Hindlimb muscle (tissue), 1 donor: ENCODE data around the gene MBTD1. TPM values are rescaled to one million over a fixed set of nuclear protein-coding genes. Genes with fewer than 3 reads are reported as not detected.
"Not testable (repeated sequence)": the region's sequence is repeated elsewhere in the genome, so short reads cannot be mapped to it uniquely, and the experiment has no call there.

Source experiments
- DNase-seq: peaks from one replicate; pipeline ENCODE4 v3.0.0-alpha.2; 2013
- polyA plus RNA-seq: library from polyadenylated mRNA; unstranded; fragments of 120-200 nt; gene quantifications from one replicate; pipeline ENCODE4 v1.2.1, GENCODE V29; 2013; ENCODE audit not compliant: insufficient read length

The MBTD1 gene
- polyA plus RNA-seq = 24.7 TPM

DNA sequence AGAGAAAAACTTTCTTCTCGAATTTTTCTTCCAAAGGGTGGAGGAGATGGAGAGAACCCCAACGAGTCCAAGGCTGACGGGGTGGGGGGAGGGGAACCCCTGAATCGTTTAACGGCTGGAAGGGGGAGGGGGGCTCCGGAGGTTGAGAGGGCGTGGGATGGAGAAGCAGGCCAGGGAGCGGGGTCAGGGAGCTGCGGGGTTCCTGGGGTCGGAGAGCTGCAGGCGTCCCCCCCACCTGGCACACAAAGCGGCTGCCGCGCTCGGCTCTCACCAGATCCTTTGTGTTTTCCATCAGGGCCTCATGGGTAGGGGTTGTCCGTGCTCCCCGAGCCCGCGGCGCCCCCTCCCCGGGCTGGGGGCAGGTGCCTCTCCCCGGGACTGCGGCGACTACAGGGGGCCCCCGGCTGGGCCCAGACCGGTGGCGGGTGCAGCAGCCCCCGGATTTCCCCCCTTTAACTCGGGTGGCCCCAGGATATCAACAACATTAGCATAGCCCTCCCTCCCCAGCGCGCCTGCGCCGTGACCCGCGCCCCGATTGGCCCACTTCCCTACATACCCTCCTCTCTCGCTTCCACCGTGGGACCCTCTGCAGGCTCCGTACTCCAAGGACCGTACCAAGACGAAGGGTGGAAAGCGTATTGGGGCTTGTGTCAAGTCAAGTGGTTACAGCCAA lies at the start of gene MBTD1:
Gene MBTD1, minus strand, starts transcription at position 486 of the 673 bp plus-strand sequence. CDS start 34,888 bp downstream, outside the sequence.
- peak; percentile 96 for DNase-seq

DNA sequence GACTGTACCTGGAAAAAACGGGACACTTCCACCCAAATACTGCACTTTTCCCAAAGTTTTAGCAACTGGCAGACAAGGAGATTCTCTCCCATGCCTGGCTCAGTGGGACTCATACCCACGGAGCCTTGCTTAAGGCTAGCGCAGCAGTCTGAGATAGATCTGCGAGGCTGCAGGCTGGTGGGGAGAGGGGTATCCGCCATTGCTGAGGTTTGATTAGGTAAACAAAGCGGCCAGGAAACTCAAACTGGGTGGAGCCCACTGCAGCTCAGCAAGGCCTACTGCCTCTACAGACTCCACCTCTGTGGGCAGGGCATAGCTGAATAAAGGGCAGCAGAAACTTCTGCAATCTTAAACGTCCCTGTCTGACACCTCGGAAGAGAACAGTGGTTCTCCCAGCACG lies 45.3 kb upstream of the MBTD1 start:
- no peak for DNase-seq

DNA sequence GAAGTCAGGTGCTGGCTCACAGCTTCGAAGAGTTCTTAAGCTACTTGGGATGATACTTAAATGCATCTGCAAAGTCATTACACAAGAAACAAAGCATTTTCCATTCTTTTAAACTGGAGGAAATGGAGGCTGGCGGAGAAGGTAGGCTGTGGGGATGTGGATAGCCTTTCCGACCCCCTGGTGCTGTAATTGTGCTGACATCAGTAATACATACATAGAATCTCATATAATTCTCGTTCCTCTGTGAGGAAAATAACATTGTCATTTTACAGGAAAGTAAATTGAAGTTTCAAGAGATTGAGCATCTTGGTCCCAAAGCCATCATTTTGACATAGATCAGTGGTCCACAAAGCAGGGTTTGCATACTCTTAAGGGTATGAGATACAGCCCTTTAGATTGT lies 40.0 kb upstream of the MBTD1 start:
- DNase-seq = no peak

DNA sequence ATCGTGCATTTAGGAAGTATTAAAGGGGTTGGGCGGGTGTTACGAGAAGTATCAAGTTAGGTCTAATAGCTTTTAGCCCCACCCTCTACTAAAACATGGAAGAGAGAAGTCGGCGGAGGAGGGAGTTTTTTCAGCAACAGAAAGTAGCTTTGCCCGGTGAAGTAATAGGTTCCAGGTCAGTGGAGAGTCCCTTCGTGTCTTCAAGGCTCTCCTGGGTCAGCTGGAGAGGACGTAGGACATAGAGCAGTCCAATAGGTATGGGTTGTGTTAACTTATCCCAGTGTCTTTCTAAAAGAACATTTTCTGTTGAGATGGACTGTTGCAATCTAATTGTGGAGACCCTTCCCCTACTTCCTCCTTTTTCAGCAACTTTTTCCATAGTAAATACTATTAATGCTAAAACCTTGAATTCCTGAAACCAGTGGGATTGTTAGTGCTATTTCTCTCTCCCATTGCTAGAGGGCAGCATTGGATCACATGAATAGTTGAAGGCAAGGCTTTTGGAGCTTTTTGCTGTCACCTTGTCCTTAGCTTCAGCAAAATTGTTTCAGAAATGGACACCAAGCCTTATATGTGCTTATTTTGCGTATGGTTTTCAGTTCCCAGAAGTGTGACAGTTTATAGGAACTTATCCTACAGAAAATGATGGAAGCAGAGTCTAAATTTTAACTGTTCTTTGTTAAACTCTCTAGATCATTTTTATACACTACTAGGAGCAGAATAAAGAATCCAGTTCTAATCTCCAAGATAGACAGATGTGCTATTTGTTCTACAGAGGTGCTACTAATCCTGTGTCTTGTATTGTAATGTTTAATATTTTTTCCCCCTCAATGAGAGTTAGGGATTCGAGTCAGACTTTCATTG lies 38.9 kb upstream of the MBTD1 start:
- peak; percentile 35 for DNase-seq

DNA sequence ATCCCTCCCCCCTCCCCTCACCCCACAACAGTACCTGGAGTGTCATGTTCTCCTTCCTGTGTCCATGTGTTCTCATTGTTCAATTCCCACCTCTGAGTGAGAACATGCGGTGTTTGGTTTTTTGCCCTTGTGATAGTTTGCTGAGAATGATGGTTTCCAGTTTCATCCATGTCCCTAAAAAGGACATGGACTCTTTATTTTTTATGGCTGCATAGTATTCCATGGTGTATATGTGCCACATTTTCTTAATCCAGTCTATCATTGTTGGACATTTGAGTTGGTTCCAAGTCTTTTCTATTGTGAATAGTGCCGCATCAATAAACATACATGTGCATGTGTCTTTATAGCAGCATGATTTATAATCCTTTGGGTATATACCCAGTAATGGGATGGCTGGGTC lies 34.5 kb upstream of the MBTD1 start:
- not testable (repeated sequence) for DNase-seq

DNA sequence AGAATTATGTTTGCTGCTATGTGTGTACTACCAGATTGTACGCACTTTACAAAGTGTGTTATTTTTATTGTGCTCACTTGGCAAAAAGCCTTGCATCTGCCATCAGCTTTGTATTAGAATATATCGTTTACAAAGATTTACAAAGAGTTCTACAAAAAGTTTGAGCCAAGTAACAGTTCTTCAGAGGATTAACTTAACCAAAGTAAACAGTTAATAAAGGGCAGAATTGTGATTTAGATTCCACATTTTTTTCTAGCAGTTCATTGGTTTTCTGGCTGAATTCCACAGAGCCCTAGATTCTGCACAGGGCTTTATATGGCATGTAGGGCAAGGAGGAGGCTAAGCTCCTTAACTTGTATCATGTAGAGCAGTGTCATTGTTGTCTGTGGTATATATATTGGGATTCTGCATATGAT lies 29.9 kb upstream of the MBTD1 start:
- no peak for DNase-seq

DNA sequence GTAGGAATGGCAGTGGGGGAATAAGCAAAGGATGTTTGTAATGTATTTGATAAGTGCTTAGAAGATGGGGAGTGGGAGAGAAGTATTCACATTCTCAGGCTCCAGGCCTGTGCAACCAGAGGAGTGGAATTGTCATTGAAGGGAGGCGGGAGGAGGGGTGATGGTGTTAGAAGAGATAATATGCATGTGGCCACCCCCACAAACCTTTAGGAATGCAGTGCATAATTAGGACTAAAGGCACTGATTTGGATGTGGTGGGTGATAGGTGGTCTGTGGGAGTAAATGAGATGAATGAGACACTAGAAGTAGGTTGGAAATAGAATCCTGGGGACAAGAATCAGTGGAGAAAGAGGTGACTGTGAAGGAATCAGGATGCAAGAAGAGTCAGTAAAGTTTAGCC lies 27.6 kb upstream of the MBTD1 start:
- no peak for DNase-seq

DNA sequence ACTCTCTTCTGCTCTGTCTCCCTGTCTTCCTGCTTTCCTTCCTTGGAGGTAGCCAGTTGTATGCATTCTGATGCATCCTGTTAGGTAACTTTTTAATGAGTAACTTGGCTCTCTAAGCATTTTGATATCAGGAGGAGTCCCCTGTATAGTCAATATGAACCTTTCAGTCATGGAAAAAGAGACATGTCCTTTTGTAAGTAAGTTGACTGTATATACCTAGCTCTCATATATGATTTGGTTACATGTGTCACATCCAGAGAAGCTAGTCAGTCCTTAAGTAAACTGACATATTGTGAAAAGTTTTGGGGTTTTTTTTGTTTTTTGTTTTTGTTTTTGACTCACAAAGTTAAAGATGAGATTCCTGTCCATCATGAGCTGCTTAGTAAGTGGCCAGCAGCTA lies 19.3 kb upstream of the MBTD1 start:
- no peak for DNase-seq

DNA sequence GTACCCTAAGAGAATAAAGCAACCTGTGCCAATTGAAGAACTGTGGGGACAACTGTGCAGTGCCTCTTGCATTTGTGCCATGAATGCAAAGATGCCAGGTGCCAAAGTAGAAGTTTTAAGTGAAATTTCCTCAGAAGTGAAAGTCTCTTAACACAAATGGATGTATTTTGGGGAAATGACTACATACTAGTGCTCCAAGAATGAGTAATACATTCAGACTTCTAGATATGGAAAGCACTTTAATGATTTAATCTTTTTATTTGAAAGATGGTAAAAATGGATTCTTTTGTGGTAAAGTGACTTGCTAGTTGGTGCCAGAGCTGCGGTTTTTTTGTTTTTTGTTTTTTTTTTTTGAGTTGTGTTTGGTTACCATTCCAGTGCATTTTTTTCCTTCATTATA lies 15.5 kb upstream of the MBTD1 start:
- DNase-seq = no peak

DNA sequence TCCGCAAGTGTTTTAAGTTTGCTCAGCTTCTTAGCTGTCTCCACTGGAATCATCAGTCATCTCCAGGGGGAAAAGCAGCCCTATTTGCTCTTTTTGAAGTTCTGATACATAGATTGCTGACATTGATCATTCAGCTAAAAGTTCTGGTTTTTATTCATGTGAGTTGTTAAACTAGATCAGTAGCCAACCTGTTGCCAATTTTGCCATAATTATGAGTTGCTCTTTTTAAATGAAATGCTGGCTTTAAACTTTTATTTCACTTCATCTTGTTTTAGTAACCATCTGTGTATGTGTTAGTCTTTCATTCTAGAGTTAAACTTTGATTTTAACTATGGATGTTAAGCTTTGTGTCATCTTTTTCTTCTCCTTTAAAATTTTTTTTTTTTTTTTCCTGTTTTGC lies 13.0 kb upstream of the MBTD1 start:
- DNase-seq = no peak

DNA sequence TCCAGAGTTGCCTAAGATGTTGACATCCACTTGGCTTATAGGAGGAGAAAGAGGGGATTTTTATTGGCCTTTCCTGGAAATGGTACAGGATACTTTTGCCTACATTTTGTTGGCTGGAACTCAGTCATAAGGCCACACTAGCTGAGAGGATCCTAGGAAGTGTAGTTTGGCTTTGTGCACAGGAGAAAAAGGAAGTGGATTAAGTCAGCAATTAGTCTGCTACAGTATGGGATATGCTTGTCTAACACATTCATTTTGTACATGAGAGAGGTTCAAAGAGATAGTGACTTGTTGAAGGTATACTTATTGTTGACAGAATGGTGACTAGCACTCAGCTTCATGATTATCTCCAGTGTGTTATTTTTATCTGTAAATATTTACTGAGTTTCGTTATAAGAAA lies 10.8 kb upstream of the MBTD1 start:
- no peak for DNase-seq

DNA sequence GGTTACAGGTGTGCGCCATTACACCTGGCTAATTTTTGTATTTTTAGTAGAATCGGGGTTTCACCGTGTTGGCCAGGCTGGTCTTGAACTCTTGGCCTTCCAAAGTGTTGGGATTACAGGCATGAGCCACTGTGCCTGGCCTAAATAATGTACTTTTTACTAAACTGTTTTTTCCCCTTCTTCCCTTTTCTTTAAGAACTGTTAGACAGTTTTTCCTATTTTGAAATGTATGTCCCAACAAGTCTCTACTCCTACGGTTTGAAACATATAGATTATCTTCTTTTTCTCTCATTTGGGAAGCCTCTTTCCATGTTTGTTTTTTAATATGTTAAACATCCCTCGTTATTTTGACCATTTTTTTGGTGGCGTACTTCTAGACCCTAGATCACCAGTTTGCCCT lies 10.1 kb upstream of the MBTD1 start:
- DNase-seq = no peak

DNA sequence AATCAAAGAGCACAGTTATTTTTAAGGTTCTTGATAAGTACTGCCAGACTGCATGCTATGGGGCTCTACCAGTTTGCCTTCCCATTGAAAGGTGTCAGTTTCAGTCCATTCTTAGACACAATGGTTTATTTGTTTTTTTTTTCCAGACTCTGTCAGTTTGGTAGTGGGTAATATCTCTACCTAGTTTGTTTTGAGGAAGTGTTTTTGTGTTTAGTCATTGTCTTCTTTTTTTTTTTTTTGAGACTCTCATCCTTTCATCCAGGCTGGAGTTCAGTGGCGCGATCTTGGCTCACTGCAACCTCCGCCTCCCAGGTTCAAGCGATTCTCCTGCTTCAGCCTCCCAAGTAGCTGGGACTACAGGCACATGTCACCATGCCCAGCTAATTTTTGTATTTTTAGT lies 4.6 kb upstream of the MBTD1 start:
- not testable (repeated sequence) for DNase-seq

DNA sequence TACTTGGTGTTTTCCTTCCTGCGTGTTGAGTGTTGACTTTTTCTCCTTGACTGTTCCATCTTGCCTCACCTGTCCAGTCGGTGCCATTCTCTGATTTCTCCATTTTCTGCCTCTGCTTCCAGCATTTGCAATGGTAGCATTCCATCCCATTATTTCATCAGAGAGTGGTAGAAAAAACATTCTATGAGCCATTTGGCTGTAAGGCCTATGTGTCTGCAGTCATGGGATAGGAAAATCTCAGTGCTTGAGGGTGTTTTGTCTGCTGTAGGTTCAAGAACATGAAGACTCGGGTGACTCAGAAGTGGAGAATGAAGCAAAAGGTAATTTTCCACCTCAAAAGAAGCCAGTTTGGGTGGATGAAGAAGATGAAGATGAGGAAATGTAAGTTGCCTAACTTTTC lies 3.2 kb upstream of the MBTD1 start:
- DNase-seq = no peak

DNA sequence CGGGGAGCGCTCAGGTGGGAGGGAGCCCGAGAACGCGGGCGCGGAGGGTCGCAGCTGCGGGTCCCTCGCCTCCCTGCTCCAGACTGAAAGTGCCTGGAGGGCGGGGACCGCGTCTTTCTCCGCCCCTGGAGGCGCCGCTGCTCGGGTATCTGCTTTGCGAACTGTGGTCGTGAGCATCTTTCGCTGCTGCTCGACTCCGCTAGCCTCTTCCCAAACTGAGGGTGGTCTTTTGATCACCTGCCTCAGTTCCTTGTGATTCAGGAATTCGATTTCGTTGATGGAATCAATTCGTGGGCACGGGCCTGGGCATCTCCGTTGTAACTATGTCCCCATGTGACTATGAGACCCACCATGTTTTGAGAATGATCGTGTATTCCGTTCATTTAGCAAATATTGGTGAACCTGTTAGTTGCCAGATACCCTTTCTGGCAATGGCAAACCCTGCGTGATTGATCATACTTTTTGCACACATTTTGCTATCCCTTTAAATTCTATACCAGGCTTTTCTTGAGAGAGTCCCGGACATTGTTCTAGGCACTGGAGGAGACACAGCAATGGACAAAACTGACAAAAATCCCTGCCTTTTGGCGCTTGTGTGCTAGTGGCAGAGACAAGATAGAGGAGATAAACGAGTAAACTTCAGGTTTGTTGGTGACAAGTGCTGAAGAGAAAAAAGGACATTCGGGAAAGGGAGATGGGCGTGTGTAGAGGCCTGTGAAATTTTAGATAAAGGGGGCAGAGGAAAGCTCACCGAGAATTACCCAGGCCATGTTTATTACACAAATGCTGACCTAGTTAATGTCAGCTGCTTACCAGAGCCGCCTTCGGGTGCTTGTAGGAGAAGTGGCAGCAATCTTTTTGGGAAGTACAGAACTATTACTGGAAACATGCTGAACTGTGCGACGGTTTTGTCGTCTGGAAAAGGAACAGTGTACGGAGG lies 1.4 kb upstream of the MBTD1 start:
- DNase-seq = peak; percentile 15

DNA sequence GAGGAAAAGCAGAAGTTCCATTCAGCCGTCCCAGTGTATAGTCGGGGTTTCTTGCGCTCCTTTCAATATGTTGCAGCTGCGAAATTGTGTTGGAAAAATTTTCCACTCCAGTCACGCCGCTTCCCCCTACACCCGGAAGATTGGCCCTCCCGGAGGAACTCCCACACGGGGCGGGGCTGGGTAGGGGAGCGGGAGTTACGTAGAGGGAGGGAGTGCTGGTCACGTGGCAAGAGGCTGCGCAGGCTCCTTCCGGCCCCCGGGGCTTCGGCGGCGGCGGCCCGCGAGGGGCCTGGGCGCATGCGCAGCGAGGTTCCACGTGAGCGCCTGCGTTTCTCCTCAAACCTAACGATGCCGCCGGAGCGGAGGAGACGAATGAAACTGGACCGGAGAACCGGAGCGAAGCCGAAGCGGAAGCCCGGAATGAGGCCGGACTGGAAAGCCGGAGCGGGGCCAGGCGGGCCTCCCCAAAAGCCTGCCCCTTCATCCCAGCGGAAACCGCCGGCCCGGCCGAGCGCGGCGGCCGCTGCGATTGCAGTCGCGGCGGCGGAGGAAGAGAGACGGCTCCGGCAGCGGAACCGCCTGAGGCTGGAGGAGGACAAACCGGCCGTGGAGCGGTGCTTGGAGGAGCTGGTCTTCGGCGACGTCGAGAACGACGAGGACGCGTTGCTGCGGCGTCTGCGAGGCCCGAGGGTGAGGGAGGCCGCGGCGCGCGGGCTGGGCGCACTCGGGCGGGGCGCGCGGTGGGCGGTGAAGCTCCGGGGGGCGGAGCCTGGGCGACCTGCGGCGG lies 581 bp upstream of the MBTD1 start, which contains the start of gene UTP18:
Gene UTP18, plus strand, starts transcription at position 310 of the 787 bp plus-strand sequence. Its CDS starts 39 bp downstream, at position 349.
- peak; percentile 97 for DNase-seq

DNA sequence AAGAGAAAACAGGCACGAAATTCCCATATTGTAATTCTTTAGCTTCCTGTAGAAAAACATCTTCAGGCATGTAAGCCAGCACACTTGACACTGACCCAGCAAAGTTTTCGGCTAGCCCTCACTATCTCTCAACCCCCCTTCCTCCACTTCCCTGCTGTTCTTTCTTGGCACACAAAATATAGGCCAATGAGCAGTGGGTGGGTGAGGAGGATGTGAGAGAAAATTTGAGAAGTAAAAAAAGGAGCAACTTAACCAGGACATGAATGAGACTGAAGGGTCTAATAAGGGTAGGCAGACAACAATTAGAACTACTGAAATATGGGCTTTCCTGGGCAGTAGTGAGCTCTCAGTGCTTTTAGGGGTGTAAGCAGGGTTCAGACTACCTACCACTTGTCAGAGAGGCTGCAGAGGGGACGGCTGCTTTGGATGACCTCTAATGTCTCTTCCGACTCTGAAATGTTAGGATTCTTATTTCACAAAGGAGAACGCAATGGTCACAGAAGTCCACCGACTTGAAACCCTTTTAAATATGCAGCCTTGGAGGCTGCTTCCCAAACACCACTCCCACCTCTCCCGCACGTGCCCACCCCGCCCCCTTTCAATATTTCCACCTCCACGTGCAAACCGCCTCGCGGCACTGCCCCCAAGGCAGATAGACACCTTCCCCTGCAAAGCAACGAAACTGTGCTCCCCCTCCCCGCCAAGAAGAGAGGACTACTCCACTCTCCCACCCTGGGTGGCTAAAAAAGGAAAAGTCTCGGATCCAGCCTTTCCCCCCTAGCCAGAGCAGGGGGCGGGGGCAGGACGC lies 889 bp downstream of the MBTD1 start:
- peak; percentile 20 for DNase-seq

DNA sequence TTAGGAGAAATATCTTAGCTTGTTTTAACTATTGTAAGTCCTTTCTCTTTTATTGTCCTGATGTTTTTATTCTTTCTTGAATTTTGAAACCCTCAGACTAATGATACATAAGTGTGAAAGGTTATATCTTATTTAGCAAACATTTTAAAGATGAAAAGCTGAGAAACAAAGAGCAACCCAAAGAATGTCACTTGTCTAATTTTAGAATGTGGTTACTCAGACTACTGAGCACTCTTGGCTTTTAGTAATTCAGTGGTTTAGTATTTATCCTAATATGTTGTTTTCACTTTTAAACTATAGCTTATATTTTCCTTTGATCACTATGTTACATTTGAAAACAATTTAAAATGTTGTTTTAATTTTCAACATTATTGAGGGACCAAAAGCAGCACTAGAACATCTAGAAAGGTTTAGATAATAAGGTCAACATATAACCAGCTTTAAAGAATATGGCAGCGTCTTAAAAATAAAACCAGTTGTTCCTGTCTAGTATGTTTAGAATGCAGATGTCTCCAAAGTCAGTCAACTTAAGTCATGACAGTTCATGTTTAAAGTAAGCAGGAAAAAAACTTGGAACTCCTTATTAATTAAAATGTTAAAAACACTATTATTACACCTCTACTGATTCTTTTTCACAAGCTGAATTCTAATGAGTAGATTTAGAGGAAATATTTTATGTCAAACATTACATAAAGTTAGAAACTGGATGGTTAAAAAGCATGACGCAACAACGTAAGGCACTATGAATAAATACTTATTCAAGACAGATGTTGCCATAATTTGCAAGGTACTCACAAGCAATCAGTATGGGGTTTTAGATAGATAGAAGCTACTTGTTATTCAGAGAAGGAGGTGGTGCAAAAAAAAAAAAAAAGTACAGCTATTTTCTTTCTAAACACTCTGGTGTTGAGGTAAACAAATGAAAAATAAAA lies 2.4 kb downstream of the MBTD1 start:
- no peak for DNase-seq

DNA sequence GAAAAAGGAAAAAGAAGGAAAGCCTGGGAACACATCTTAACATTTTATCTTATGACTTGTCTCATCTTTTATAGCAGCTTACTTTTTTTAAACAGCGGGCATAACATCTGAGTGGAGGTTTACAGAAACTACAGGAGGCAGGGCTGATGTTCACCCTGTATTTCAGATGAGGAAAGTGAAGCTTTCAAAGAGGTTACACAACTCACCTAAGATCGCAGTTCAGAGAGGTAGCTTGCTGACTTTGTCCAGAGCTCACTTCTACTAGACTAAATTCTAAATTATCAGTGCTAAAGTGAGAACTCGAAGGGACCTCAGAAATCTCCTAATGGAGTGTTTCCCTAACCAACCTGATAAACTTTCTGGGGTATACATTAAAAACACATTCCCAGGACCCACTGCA lies 3.7 kb downstream of the MBTD1 start:
- DNase-seq = no peak

DNA sequence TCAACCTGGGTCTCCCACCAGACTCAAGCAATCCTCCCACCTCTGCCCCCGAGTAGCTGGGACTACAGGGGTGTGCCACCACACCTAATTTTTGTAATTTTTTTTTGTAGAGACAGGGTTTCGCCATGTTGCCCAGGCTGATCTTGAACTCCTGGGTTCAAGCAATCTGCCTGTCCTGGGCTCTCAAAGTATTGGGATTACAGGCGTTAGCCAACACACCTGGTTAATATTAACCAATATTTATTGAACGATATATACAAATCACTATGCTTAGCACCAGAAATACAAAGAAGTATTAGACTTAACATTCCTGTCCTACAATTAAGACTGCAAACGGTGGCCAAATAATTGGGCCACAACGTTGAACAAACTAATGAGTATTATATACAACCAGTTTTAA lies 4.2 kb downstream of the MBTD1 start:
- DNase-seq = no peak
